Epithelial cell of esophagus (primary cell): ENCODE measurements around the gene CYP39A1.

Experiments used
- DNase-seq: peaks from one replicate; pipeline ENCODE4 v3.0.0; 2010; ENCODE audit warnings: low read depth
- H3K4me3 ChIP-seq: 2 replicates; pipeline ENCODE4 v1.5.1; 2011; ENCODE audit warnings: mild to moderate bottlenecking, low read length, control low read depth
- CTCF ChIP-seq: IDR thresholded peaks from 2 replicates; pipeline ENCODE4 v1.5.1; 2011; ENCODE audit warnings: low read depth, mild to moderate bottlenecking, low read length, control low read depth, inconsistent platforms; ENCODE audit not compliant: insufficient read depth; ENCODE audit errors: missing control alignments

The CYP39A1 gene

GRCh38 chr6:46592740-46593139, 59.9 kb downstream of the CYP39A1 start:
- no peak for TF ChIP-seq CTCF
- DNase-seq: no peak
- H3K4me3 ChIP-seq: no peak overlapping the region

GRCh38 chr6:46592046-46592445, 60.6 kb downstream of the CYP39A1 start:
- no peak overlapping the region for H3K4me3 ChIP-seq
- no peak for TF ChIP-seq CTCF
- no peak for DNase-seq

- no peak overlapping the region for H3K4me3 ChIP-seq
- no peak for TF ChIP-seq CTCF
- DNase-seq: no peak
These were observed 61.9 kb downstream of the CYP39A1 start for GRCh38 chr6:46590765-46591164.

- no peak for TF ChIP-seq CTCF
- no peak overlapping the region for H3K4me3 ChIP-seq
- DNase-seq: no peak
These were observed 65.7 kb downstream of the CYP39A1 start for GRCh38 chr6:46586906-46587305.

GRCh38 chr6:46584586-46584985, 68.0 kb downstream of the CYP39A1 start:
- TF ChIP-seq CTCF: no peak
- no peak overlapping the region for H3K4me3 ChIP-seq
- no peak for DNase-seq

GRCh38 chr6:46583721-46584120, 68.9 kb downstream of the CYP39A1 start:
- no peak for TF ChIP-seq CTCF
- no peak overlapping the region for H3K4me3 ChIP-seq
- DNase-seq: no peak

- H3K4me3 ChIP-seq: no peak overlapping the region
- no peak for TF ChIP-seq CTCF
- DNase-seq: no peak
These were observed 69.5 kb downstream of the CYP39A1 start for GRCh38 chr6:46583081-46583480.
